NCI-H345 treated with DMSO at 0.1 percent for 48 hours (cell line): ENCODE data around the gene GPRASP3.

ENCODE experiments used
- DNase-seq: peaks from one replicate; lab custom pipeline; 2025; ENCODE audit not compliant: unreplicated experiment; lab: John Stamatoyannopoulos, UW

Gene GPRASP3

DNA sequence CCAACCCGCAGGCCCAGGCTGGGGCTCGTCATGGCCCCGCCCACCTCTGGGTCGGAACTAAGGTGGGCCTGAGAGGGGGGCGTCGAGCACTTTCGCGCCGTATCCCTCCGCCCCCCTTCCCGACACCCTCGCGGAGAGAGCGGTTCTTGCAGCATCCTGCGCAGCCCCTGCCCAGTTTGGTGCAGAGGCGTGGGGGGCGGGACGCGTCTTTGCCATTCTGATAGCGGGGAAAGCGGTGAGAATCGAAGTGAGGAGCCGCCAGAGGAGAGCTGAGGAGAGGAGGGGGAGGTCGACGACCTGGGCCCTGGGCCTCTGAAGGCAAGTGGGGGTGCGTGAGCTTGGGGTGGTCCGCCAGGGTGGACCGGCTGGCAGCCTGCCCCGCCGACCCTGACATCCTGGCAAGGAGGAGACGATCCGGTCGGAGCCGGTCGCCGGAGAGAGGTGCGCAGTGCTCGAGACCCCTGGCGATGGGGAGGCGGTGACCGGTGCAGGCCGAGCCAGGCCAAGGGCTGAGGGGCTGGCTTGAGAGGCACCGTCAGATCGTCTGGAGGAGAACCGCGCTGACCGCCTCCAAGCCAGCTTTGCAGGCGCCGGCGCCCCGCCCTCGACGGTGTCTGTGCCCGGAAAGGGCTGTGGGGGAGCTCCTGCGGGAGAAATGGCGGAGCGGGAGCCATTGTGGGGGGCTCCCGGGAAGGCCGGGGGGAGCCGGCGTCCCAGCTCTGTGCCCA, 25.5 kb downstream of the GPRASP3 start:
- DNase-seq, result no peak

DNA sequence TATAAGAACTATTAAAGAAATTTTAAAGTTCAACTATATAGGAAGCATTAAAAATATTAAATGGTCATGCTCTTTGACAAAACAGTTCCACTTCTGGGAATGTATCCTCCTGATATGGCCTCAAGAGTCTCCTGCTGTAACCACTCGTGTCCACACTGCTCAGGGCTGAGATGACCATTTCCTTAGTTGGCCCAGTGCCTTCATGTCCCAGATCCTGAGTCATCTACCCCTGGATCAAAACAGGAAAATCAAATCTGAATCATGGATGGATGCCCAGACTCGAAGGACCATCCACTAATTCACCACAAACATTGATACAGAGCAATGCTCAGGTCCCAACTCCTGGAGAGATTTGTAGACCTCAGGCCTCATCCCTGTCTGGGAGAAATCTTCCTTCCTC, 44.7 kb downstream of the GPRASP3 start:
- DNase-seq, result no peak

DNA sequence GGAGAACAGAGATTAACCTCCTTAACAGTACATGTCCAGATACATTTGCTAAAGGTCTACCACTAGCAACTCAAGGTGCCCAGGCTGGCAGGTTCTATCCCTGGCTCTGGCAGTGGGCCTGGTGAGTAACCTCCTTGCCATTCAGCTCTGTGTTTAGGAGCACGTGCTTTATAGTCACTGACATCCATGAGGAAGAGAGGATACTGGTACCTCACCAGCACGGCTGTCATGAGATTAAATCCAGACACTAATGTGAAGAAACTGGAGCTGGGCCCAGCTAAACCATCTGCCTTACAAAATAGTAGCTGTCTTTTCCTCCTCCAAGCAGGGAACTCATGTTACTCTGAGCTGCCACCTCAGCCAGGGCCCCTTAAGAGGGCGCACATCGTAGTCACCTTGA, 45.3 kb downstream of the GPRASP3 start:
- DNase-seq, result no peak

DNA sequence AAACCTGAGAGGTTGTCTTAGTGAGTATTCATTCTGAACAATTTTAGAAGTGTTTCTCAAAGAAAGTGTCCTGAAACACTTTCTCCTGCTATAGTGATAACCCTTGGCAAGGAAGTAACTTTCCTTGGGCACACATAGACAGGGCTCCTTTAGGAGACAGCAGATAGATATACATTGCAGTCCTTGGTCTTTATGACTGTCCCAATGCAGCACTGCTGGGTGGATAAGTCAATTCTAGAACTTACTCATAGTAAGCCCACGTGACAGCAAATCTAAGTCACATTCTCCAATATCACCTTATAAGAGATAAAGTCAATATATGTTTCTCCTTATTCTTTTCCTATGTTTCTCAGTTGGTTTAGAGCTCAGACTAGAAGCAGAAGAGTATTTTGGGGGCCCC, 46.7 kb downstream of the GPRASP3 start:
- DNase-seq, result no peak

DNA sequence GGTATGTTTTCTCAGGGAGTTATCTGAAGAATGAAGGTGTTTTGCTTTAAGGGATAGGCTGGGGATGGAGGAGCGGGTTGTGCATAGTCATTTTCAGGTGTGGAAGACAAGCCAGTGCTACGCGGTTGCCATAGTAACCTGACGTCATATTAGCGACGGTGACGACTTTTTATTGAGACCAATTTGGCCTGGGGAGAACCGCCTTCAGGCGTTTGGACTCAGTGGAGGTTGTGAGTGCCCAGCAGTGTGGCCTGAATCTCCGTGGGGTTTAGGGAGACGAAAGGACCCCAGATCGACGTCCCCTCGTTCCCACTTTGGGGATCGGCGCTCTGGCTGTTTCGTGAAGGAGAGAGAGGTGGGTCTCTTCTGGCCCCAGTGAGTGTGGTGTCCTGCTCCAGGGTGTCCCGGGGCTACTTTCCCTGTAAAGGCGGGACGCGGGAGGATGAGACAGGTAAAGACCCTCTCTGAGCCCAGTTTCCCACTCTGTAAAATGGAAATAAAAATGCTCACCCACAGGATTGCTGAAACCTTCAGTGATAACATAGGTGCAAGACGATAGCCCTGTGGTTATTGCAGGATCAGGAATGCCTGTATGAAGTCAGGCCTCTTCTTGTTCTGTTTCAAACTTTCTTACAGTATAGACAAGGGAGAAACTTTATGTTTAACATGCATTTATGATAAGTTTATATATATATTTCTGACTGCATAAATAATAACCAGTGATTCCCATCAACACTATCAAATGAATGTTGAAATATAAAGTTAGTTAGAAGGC, 48.6 kb downstream of the GPRASP3 start:
- DNase-seq, result peak; percentile 62
